CD14-positive monocyte (primary cell): ENCODE measurements around the gene MYO16. TPM values are rescaled to one million over a fixed set of nuclear protein-coding genes. Genes with fewer than 3 reads are reported as not detected.

Source experiments
- DNase-seq, 3 donors: peaks; one replicate each; pipeline ENCODE4 v3.0.0-alpha.2; 2011 to 2022
- H2AFZ ChIP-seq: 2 replicates; pipeline ENCODE4 v1.6.0; 2012; ENCODE audit warnings: mild to moderate bottlenecking, low read depth, low read length, inconsistent platforms; ENCODE audit not compliant: insufficient read depth, poor library complexity, severe bottlenecking
- H3K27ac ChIP-seq, 2 donors: 1 replicate in 1 of 2; 2 replicates in 1 of 2; pipeline ENCODE4 v1.5.1; 2012 to 2013; ENCODE audit warnings: low read length in 2 of 2, control low read depth in 1 of 2, inconsistent platforms in 1 of 2, low read depth in 1 of 2, mild to moderate bottlenecking in 1 of 2
- H3K27me3 ChIP-seq, 2 donors: one replicate each; pipeline versions ENCODE4 v1.6.0 to v1.6.1; 2011 to 2013; ENCODE audit warnings: low read length in 2 of 2; ENCODE audit not compliant: control insufficient read depth in 2 of 2, insufficient read depth in 2 of 2
- H3K36me3 ChIP-seq, 2 donors: replicated peaks in 1 of 2; 1 replicate in 1 of 2; 2 replicates in 1 of 2; pipeline versions ENCODE4 v1.5.1 to v1.6.1; 2012 to 2013; ENCODE audit warnings: low read length in 2 of 2, control low read depth in 1 of 2, inconsistent platforms in 1 of 2, mild to moderate bottlenecking in 1 of 2; ENCODE audit not compliant: insufficient read depth in 2 of 2, control insufficient read depth in 1 of 2
- H3K4me1 ChIP-seq, 2 donors: 1 replicate in 1 of 2; 2 replicates in 1 of 2; pipeline versions ENCODE4 v1.5.1 to v1.6.1; 2012 to 2013; ENCODE audit warnings: low read length in 2 of 2, control low read depth in 1 of 2, inconsistent platforms in 1 of 2, mild to moderate bottlenecking in 1 of 2, moderate library complexity in 1 of 2; ENCODE audit not compliant: insufficient read depth in 2 of 2, control insufficient read depth in 1 of 2
- H3K4me2 ChIP-seq: replicated peaks from 2 replicates; pipeline ENCODE3; 2012; ENCODE audit warnings: low read length, moderate library complexity, mild to moderate bottlenecking; ENCODE audit not compliant: poor library complexity, severe bottlenecking; ENCODE audit errors: extremely low read depth
- H3K4me3 ChIP-seq, 3 experiments: fragments of 200-600 bp in 1 of 3; sonication (generic) in 1 of 3; replicated peaks in 1 of 3; 1 replicate in 2 of 3; 2 replicates in 1 of 3; pipeline ENCODE4 v1.5.1; 2011 to 2013; ENCODE audit warnings: low read length in 3 of 3, mild to moderate bottlenecking in 3 of 3, control low read depth in 2 of 3, low read depth in 2 of 3, inconsistent platforms in 1 of 3, moderate library complexity in 1 of 3
- H3K79me2 ChIP-seq: 2 replicates; pipeline ENCODE4 v1.6.0; 2012; ENCODE audit warnings: mild to moderate bottlenecking, control low read depth, inconsistent platforms, low read length, moderate library complexity; ENCODE audit not compliant: insufficient read depth
- H3K9ac ChIP-seq: 2 replicates; pipeline ENCODE4 v1.6.0; 2017; ENCODE audit warnings: low read length, mild to moderate bottlenecking; ENCODE audit not compliant: insufficient read depth, poor library complexity, severe bottlenecking
- H3K9me3 ChIP-seq, 2 donors: replicated peaks in 1 of 2; 1 replicate in 1 of 2; 2 replicates in 1 of 2; pipeline versions ENCODE4 v1.5.1 to v1.6.1; 2012 to 2013; ENCODE audit warnings: low read length in 2 of 2, control low read depth in 1 of 2; ENCODE audit not compliant: control insufficient read depth in 1 of 2, insufficient read depth in 1 of 2
- H4K20me1 ChIP-seq: 2 replicates; pipeline ENCODE4 v1.6.0; 2012; ENCODE audit warnings: mild to moderate bottlenecking, low read length, control low read depth, moderate library complexity; ENCODE audit not compliant: insufficient read depth
- H3K27ac Mint-ChIP-seq, 7 donors: one replicate each; pipeline ENCODE4 v1.8.0; 2020; ENCODE audit warnings: mild to moderate bottlenecking in 7 of 7, mixed read lengths in 7 of 7, moderate library complexity in 6 of 7, inconsistent platforms in 2 of 7
- H3K27me3 Mint-ChIP-seq, 3 donors: one replicate each; pipeline ENCODE4 v1.8.0; 2021 to 2022; ENCODE audit warnings: low read depth in 3 of 3, mild to moderate bottlenecking in 3 of 3, mixed read lengths in 3 of 3, moderate library complexity in 3 of 3, inconsistent platforms in 1 of 3
- H3K36me3 Mint-ChIP-seq, 2 donors: one replicate each; pipeline ENCODE4 v1.8.0; 2020; ENCODE audit warnings: mixed read lengths in 2 of 2, inconsistent platforms in 1 of 2, mild to moderate bottlenecking in 1 of 2
- H3K4me1 Mint-ChIP-seq: one replicate; pipeline ENCODE4 v1.8.0; 2020; ENCODE audit warnings: mild to moderate bottlenecking, mixed read lengths
- H3K4me3 Mint-ChIP-seq, 2 donors: one replicate each; pipeline ENCODE4 v1.8.0; 2020; ENCODE audit warnings: mild to moderate bottlenecking in 2 of 2, mixed read lengths in 2 of 2, moderate library complexity in 1 of 2
- H3K9me3 Mint-ChIP-seq, 7 donors: one replicate each; pipeline ENCODE4 v1.8.0; 2020 to 2022; ENCODE audit warnings: mixed read lengths in 7 of 7, mild to moderate bottlenecking in 6 of 7, moderate library complexity in 6 of 7, inconsistent platforms in 2 of 7
- WGBS: methylation state at CpG from one replicate; pipeline ENCODE4 v1.1.5; 2013; ENCODE audit warnings: missing lambda C conversion rate; ENCODE audit not compliant: insufficient coverage; 5-methylcytosine and 5-hydroxymethylcytosine counted together
- intact Hi-C, 2 donors: fragments of 100-400 bp; cut with micrococcal nuclease; formaldehyde crosslinking; loops; one replicate each; pipeline versions ENCODE4 v1.15.0 to v1.15.1; 2023
- polyA plus RNA-seq, 3 donors: library from polyadenylated mRNA; depleted of rRNA in 1 of 3; unstranded in 2 of 3; stranded (reverse) in 1 of 3; fragments of 300-500 nt in 2 of 3; fragments of >200 nt in 1 of 3; fragmentation: Illumina TruSeq in 2 of 3; gene quantifications; 1 replicate in 2 of 3; 2 replicates in 1 of 3; pipeline ENCODE4 v1.2.3, GENCODE V29; 2012 to 2021
- TF ChIP-seq, protein P1 (sequence below): fragments of 200-600 bp; IDR thresholded peaks from one replicate; pipeline ENCODE4 v1.8.0; 2022; ENCODE audit warnings: antibody characterized with exemption, mild to moderate bottlenecking

Gene MYO16
- polyA plus RNA-seq, 3 donors = not detected

DNA sequence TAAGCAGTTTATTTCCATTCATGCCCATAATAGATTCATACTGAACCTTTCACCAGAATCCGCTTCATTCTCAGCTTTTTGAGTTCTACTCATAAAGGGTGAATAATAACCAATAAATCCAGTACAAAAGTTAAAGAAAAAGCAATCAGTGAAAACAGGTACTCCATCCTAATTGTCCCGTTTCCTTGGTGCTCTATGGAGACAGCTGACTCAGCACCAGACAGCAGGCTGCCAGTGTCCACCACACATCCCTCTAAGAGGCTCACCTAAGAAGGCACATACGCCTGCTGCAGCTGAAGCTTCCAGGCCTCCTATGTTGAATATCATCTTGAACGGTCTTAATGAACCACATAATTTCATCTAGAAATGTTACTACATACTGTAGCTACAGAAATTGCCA is 27.3 kb downstream of the MYO16 start:
- H4K20me1 ChIP-seq = no peaks in the 10 kb centered on the region
- H3K27ac Mint-ChIP-seq = no peak overlapping the region
- peaks cover 0 to 18% (median 6%) of the 10 kb centered on the region in 7 donors for H3K9me3 Mint-ChIP-seq
- no peak overlapping the region for H2AFZ ChIP-seq
- no peaks in the 10 kb centered on the region for H3K27me3 Mint-ChIP-seq
- H3K4me1 Mint-ChIP-seq = no peaks in the 10 kb centered on the region
- TF ChIP-seq, protein P1, sequence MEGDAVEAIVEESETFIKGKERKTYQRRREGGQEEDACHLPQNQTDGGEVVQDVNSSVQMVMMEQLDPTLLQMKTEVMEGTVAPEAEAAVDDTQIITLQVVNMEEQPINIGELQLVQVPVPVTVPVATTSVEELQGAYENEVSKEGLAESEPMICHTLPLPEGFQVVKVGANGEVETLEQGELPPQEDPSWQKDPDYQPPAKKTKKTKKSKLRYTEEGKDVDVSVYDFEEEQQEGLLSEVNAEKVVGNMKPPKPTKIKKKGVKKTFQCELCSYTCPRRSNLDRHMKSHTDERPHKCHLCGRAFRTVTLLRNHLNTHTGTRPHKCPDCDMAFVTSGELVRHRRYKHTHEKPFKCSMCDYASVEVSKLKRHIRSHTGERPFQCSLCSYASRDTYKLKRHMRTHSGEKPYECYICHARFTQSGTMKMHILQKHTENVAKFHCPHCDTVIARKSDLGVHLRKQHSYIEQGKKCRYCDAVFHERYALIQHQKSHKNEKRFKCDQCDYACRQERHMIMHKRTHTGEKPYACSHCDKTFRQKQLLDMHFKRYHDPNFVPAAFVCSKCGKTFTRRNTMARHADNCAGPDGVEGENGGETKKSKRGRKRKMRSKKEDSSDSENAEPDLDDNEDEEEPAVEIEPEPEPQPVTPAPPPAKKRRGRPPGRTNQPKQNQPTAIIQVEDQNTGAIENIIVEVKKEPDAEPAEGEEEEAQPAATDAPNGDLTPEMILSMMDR = no peak
- intact Hi-C loops = no loop called here
- no peaks in the 10 kb centered on the region for H3K36me3 Mint-ChIP-seq
- no peak overlapping the region for H3K4me2 ChIP-seq
- no peaks in the 10 kb centered on the region for H3K27me3 ChIP-seq
- DNase-seq = no peak
- no peak overlapping the region for H3K27ac ChIP-seq
- H3K4me3 Mint-ChIP-seq = no peak overlapping the region
- no peak overlapping the region for H3K9ac ChIP-seq
- peaks cover 6 to 12% of the 10 kb centered on the region in 2 donors for H3K9me3 ChIP-seq
- H3K79me2 ChIP-seq = no peaks in the 10 kb centered on the region
- no peaks in the 10 kb centered on the region for H3K4me1 ChIP-seq
- 92% methylated on average over 2 of the region's 4 CpGs for WGBS
- H3K4me3 ChIP-seq = no peak overlapping the region
- H3K36me3 ChIP-seq = no peaks in the 10 kb centered on the region

DNA sequence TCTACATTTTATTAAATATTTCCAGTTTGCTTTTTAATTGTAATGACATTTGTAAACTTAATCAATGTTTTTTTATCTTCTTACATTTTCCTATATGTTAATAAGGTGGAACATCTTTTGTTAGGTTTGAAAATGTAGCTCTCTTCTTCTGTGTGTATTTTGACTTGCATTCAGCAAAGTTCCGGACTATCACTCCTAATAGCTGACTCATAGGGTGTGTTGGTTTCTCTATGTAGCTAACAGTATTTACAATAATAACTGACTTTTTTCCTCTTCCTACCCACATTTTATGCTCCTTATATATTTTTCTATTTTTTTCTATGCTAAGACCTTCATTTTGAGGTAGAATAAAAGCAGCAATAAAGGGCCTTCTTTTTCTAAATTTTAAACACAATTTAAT is 28.1 kb downstream of the MYO16 start:
- H3K27me3 Mint-ChIP-seq = no peaks in the 10 kb centered on the region
- peaks cover 10 to 19% of the 10 kb centered on the region in 2 donors for H3K9me3 ChIP-seq
- H2AFZ ChIP-seq = no peak overlapping the region
- TF ChIP-seq, protein P1 = no peak
- H3K4me1 ChIP-seq = no peaks in the 10 kb centered on the region
- no peaks in the 10 kb centered on the region for H4K20me1 ChIP-seq
- WGBS = no CpG with 5 or more reads among the region's 1 CpG
- no peak overlapping the region for H3K27ac Mint-ChIP-seq
- no peak overlapping the region for H3K27ac ChIP-seq
- no peaks in the 10 kb centered on the region for H3K4me1 Mint-ChIP-seq
- H3K27me3 ChIP-seq = no peaks in the 10 kb centered on the region
- H3K4me3 ChIP-seq = no peak overlapping the region
- H3K9me3 Mint-ChIP-seq = peaks cover 0 to 23% (median 11%) of the 10 kb centered on the region in 7 donors
- no peak for DNase-seq
- intact Hi-C loops = no loop called here
- H3K4me2 ChIP-seq = no peak overlapping the region
- H3K36me3 Mint-ChIP-seq = no peaks in the 10 kb centered on the region
- no peaks in the 10 kb centered on the region for H3K79me2 ChIP-seq
- H3K4me3 Mint-ChIP-seq = no peak overlapping the region
- H3K9ac ChIP-seq = no peak overlapping the region
- H3K36me3 ChIP-seq = no peaks in the 10 kb centered on the region
